IPS-15b (cell line): Measurements from ENCODE around the gene GPR137.

ENCODE experiments used
- H3K27me3 ChIP-seq: one replicate; pipeline ENCODE4 v1.6.1; 2013; ENCODE audit warnings: low read length; ENCODE audit not compliant: control insufficient read depth, insufficient read depth
- H3K36me3 ChIP-seq: one replicate; pipeline ENCODE4 v1.6.1; 2013; ENCODE audit warnings: low read length; ENCODE audit not compliant: control insufficient read depth, insufficient read depth
- H3K4me1 ChIP-seq: one replicate; pipeline ENCODE4 v1.6.1; 2013; ENCODE audit warnings: mild to moderate bottlenecking, low read length; ENCODE audit not compliant: control insufficient read depth, insufficient read depth
- H3K4me3 ChIP-seq: one replicate; pipeline ENCODE4 v1.5.1; 2013; ENCODE audit warnings: low read depth, low read length
- H3K9ac ChIP-seq: one replicate; pipeline ENCODE4 v1.6.1; 2013; ENCODE audit warnings: low read depth, mild to moderate bottlenecking, low read length
- H3K9me3 ChIP-seq: one replicate; pipeline ENCODE4 v1.6.1; 2013; ENCODE audit warnings: mild to moderate bottlenecking, low read length; ENCODE audit not compliant: control insufficient read depth, insufficient read depth

GPR137 gene

GRCh38 chr11:64295760-64296159 lies 10.1 kb downstream of the GPR137 start:
- H3K36me3 ChIP-seq, result no peaks in the 10 kb centered on the region
- H3K9ac ChIP-seq, result no peak overlapping the region
- H3K4me3 ChIP-seq, result no peak overlapping the region
- no peaks in the 10 kb centered on the region for H3K4me1 ChIP-seq
- H3K9me3 ChIP-seq, result no peaks in the 10 kb centered on the region
- peaks cover 98% of the 10 kb centered on the region for H3K27me3 ChIP-seq

DNA sequence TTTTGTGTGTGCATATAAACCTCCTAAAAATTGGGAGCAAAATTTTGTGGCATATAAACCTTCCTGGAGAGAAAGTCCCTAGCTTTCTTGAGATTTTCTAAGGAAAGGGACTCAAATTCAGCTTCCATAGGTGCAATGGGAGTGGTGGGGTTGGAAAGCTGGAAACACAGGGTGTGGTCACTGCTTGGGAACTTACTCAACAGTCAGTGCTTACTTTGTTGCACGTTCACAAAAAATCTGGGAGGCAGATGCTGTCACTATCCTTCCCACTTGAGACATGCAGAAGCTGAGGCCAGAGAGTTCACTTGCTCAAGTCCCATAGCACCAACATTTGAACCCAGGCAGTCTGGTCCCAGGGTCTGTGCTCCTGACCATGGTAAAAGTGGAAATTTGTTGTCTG lies 10.6 kb downstream of the GPR137 start:
- no peaks in the 10 kb centered on the region for H3K4me1 ChIP-seq
- H3K36me3 ChIP-seq, result no peaks in the 10 kb centered on the region
- peaks cover 97% of the 10 kb centered on the region for H3K27me3 ChIP-seq
- H3K9me3 ChIP-seq, result no peaks in the 10 kb centered on the region
- H3K4me3 ChIP-seq, result peak overlapping the region; percentile 45
- H3K9ac ChIP-seq, result no peak overlapping the region

DNA sequence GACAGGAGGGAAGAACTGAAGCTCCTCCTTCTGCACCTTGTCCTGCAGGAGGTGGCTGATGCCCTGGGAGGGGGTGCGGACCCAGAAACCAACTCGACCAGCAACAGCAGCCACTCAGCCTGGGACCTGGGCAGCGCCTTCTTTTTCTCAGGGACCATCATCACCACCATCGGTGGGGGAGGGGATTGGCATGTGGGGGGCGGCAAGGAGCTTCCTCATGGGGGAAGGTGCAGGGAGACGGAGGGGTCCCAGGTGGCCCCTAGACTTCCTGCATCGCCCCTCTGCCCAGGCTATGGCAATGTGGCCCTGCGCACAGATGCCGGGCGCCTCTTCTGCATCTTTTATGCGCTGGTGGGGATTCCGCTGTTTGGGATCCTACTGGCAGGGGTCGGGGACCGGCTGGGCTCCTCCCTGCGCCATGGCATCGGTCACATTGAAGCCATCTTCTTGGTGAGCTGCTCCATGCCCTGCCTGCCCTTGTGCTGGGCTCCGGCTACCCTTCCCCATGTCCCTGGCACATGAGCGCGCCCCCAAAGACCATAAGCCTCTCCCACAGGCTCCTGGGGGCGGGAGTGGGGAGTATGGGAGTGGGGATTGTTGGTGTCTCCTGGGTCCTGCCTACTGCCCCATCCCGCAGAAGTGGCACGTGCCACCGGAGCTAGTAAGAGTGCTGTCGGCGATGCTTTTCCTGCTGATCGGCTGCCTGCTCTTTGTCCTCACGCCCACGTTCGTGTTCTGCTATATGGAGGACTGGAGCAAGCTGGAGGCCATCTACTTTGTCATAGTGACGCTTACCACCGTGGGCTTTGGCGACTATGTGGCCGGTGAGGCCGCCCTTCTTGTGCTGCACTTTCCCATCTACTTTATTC lies 11.4 kb downstream of the GPR137 start:
- Histone ChIP-seq H3K27me3 (peaks cover 99% of the 10 kb centered on the region), H3K4me1 (no peaks in the 10 kb centered on the region), H3K9me3 (no peaks in the 10 kb centered on the region), H3K36me3 (no peaks in the 10 kb centered on the region), H3K4me3 (peak overlapping the region; percentile 45), H3K9ac (no peak overlapping the region)

DNA sequence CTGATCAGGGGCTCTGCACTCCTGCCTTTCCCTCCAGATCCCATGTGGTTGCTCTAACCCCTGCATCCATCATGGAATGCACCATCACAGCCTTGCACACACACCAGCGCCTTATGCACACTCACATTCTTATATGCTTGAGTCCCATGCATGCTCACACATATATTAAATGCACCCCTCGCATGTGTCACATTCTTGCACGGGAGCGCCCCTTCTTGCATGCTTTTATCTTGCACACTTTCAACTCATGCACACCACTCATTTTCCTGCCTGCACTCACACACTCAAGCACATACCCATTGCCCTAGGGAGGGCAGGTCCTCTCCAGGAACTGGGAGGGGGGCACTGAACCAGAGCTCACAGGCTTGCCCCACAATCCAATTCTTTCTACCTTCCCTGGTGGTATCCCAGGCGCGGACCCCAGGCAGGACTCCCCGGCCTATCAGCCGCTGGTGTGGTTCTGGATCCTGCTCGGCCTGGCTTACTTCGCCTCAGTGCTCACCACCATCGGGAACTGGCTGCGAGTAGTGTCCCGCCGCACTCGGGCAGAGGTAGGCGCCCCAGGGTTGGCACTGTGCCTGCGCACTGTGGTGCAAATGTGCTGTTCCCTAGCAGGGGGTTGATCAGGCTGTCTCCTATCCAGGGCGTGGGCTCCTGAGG lies 12.2 kb downstream of the GPR137 start:
- H3K9me3 ChIP-seq, result no peaks in the 10 kb centered on the region
- peaks cover 91% of the 10 kb centered on the region for H3K27me3 ChIP-seq
- no peaks in the 10 kb centered on the region for H3K36me3 ChIP-seq
- no peak overlapping the region for H3K9ac ChIP-seq
- H3K4me3 ChIP-seq, result peak overlapping the region; percentile 45
- no peaks in the 10 kb centered on the region for H3K4me1 ChIP-seq

DNA sequence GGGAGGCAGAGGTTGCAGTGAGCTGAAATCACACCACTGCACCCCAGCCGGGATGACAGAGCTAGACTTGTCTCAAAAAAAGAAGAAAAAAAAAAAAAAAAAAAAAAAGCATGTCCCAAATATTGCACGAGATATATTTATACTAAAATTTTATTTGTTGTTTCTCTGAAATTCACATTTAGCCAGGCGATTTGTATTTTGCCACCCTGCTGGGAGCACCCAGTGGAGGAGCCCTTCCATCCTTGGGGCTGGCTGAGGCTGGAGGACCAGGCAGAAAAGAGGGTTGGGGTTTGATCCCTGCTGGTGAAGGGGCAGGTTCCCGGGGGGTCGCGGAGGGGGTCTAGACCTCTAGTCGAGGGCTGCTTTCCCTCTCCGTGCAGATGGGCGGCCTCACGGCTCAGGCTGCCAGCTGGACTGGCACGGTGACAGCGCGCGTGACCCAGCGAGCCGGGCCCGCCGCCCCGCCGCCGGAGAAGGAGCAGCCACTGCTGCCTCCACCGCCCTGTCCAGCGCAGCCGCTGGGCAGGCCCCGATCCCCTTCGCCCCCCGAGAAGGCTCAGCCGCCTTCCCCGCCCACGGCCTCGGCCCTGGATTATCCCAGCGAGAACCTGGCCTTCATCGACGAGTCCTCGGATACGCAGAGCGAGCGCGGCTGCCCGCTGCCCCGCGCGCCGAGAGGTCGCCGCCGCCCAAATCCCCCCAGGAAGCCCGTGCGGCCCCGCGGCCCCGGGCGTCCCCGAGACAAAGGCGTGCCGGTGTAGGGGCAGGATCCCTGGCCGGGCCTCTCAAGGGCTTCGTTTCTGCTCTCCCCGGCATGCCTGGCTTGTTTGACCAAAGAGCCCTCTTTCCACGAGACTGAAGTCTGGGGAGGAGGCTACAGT lies 13.6 kb downstream of the GPR137 start:
- no peak overlapping the region for H3K9ac ChIP-seq
- H3K4me1 ChIP-seq, result peaks cover 4% of the 10 kb centered on the region
- H3K27me3 ChIP-seq, result peaks cover 80% of the 10 kb centered on the region
- H3K9me3 ChIP-seq, result no peaks in the 10 kb centered on the region
- peak overlapping the region; percentile 65 for H3K4me3 ChIP-seq
- H3K36me3 ChIP-seq, result no peaks in the 10 kb centered on the region

GRCh38 chr11:64299847-64300648 lies 14.4 kb downstream of the GPR137 start, which contains the start of gene CATSPERZ:
CATSPERZ (plus strand) TSS chr11:64300358; CDS start chr11:64300411, 53 bp downstream.
- Histone ChIP-seq H3K27me3 (peaks cover 71% of the 10 kb centered on the region), H3K9me3 (no peaks in the 10 kb centered on the region), H3K36me3 (no peaks in the 10 kb centered on the region), H3K4me3 (peak within 1 kb of the TSS; percentile 65), H3K9ac (no peak within 1 kb of the TSS), H3K4me1 (peaks cover 5% of the 10 kb centered on the region)

DNA sequence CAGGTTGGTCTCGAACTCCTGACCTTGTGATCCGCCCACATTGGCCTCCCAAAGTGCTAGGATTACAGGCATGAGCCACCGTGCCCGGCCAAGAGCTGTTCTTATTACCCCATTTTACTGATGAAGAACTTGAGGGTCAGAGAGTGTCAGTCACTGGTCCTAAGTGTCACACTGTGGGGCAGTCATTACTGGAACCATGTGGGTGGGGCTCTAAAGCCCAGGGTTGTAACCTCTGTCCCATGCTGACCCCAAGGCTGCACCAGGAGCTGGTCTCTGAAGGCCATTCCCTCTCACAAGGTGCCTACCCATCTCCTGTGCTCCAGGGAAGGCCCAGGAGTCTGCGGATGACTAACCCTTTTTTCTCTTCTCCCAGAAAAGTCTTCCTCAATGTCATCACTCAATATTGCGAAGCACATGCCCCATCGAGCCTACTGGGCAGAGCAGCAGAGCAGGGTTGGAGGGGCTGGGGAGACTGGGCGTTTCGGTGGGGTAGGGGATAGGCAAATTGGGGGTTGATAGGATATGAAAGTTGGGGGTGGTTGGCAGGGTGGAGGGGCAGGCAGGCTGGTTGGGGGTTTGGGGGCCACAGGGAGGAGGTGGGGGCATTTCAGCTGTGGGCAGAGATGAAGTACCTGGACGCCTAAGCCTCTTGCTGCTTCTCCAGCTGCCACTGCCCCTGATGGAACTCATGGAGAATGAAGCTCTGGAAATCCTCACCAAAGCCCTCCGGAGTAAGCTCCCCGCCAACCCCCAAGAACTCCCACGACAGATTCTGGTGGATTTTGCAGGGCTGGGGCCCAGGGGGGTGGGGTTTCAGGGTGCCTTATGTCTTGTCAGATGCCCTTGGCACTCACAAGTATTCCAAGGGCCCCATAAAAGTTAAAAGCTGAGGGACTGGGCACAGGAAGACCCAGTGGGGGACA lies 17.7 kb downstream of the GPR137 start:
- Histone ChIP-seq H3K9ac (no peak overlapping the region), H3K4me3 (no peak overlapping the region), H3K36me3 (no peaks in the 10 kb centered on the region), H3K9me3 (no peaks in the 10 kb centered on the region), H3K27me3 (peaks cover 38% of the 10 kb centered on the region), H3K4me1 (peaks cover 5% of the 10 kb centered on the region)

GRCh38 chr11:64304032-64304315 lies 18.3 kb downstream of the GPR137 start:
- Histone ChIP-seq H3K4me1 (peaks cover 5% of the 10 kb centered on the region), H3K9ac (no peak overlapping the region), H3K4me3 (peak overlapping the region; percentile 91), H3K9me3 (no peaks in the 10 kb centered on the region), H3K27me3 (peaks cover 32% of the 10 kb centered on the region), H3K36me3 (no peaks in the 10 kb centered on the region)

DNA sequence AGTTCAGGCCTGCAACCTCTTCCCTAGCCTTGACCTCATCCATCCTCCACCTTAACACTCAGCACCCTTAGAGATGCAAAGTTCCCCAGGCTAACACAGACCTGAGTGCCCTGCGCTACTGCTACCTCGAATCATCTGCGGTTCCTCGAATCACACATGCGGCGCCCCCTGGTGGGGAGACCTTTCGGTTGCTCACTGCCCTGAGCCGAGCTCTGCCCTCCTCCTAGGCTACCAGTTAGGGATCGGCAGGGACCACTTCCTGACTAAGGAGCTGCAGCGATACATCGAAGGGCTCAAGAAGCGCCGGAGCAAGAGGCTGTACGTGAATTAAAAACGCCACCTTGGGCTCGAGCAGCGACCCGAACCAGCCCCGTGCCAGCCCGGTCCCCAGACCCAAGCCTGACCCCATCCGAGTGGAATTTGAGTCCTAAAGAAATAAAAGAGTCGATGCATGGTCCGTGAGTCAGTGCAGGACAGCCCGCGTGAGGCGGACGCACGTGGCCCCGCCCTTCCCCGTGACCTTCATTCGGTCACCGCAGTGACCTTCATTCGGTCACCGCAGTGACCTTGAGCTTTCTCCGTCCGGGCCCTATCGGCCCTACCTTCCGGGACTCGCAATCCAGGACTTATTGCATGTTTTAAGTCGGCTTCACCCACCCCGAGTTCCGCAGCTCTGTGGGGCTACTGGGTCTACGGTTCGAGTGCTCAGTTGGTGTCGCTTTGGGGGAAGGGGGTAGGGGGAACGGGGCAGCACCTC lies 18.8 kb downstream of the GPR137 start:
- Histone ChIP-seq H3K9ac (peak overlapping the region; percentile 97), H3K36me3 (no peaks in the 10 kb centered on the region), H3K4me3 (peak overlapping the region; percentile 91), H3K4me1 (peaks cover 5% of the 10 kb centered on the region), H3K27me3 (peaks cover 27% of the 10 kb centered on the region), H3K9me3 (no peaks in the 10 kb centered on the region)
